ENCODE data around the gene ELK3.

DNA sequence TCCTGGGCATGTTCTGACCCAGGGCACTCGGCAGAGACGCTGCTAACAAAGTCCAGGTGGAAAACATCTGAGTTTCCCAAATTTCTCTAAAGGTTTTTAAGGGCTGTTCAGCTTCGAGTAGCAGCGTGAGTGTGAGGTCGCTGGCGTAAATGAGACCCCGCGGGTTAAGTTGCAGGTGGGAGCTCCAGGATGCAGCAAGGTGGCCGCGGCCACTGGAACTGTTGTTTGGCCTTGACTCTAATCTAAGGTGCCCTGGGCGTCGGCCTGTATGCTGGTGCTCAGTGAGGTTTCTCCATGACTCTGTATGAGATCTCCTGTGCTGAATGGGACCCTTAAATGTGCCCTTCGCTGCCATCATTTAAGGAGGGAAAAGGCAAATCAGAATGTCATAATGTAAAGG lies 50.7 kb downstream of the ELK3 start:
- TF ChIP-seq, protein P1, sequence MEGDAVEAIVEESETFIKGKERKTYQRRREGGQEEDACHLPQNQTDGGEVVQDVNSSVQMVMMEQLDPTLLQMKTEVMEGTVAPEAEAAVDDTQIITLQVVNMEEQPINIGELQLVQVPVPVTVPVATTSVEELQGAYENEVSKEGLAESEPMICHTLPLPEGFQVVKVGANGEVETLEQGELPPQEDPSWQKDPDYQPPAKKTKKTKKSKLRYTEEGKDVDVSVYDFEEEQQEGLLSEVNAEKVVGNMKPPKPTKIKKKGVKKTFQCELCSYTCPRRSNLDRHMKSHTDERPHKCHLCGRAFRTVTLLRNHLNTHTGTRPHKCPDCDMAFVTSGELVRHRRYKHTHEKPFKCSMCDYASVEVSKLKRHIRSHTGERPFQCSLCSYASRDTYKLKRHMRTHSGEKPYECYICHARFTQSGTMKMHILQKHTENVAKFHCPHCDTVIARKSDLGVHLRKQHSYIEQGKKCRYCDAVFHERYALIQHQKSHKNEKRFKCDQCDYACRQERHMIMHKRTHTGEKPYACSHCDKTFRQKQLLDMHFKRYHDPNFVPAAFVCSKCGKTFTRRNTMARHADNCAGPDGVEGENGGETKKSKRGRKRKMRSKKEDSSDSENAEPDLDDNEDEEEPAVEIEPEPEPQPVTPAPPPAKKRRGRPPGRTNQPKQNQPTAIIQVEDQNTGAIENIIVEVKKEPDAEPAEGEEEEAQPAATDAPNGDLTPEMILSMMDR (conservative IDR thresholded peaks at IDR 0.05), result no peak
- TF ChIP-seq ZFX (IDR thresholded peaks at IDR 0.05), result no peak

Data from C4-2B (cell line).